AG10803 (cell line): Measurements from ENCODE around the gene FSTL4.

Source experiments
- DNase-seq: peaks from one replicate; pipeline ENCODE4 v3.0.0; 2010; ENCODE audit warnings: low read depth
- H3K4me3 ChIP-seq: 2 replicates; pipeline ENCODE4 v1.5.1; 2011; ENCODE audit warnings: mild to moderate bottlenecking, low read length, control low read depth
- TF ChIP-seq, protein P1 (sequence below): conservative IDR thresholded peaks from 2 replicates; pipeline ENCODE4 v1.5.1; 2011; ENCODE audit warnings: mild to moderate bottlenecking, low read length, control low read depth, inconsistent platforms

FSTL4 gene

DNA sequence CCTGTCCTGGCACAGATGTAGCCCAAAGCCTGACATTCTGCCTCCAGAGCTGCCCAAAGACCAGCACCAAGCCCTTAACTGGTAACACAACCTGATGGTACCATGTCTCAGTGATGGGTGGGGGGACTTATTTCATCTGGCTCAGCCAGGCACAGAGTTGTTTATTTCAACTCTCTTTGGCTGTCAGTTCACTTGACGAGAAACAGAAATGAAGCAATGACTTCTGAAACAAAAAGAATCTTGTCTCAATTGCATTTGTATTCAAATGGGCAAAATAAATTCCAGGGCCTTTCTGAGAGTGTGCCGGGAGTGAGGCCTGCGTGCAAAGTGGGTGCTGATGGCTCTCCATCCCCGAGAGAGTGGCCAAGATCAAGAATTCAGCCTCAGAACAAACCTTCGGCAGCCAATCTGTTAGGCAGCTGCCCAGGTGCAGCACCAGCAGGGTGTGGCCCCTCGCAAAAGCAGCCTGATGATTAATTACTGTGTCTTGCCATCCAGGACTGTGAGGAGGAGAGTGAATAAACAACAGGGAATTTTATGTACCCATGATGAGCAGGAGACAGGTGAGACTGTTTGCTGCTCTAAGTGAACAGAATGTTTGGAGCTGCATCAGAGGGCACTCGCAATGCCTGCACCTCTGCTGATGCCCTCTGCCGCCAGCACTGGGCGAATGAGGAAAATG, 322.5 kb downstream of the FSTL4 start:
- TF ChIP-seq, protein P1, sequence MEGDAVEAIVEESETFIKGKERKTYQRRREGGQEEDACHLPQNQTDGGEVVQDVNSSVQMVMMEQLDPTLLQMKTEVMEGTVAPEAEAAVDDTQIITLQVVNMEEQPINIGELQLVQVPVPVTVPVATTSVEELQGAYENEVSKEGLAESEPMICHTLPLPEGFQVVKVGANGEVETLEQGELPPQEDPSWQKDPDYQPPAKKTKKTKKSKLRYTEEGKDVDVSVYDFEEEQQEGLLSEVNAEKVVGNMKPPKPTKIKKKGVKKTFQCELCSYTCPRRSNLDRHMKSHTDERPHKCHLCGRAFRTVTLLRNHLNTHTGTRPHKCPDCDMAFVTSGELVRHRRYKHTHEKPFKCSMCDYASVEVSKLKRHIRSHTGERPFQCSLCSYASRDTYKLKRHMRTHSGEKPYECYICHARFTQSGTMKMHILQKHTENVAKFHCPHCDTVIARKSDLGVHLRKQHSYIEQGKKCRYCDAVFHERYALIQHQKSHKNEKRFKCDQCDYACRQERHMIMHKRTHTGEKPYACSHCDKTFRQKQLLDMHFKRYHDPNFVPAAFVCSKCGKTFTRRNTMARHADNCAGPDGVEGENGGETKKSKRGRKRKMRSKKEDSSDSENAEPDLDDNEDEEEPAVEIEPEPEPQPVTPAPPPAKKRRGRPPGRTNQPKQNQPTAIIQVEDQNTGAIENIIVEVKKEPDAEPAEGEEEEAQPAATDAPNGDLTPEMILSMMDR = no peak
- H3K4me3 ChIP-seq = no peak overlapping the region
- DNase-seq = no peak

DNA sequence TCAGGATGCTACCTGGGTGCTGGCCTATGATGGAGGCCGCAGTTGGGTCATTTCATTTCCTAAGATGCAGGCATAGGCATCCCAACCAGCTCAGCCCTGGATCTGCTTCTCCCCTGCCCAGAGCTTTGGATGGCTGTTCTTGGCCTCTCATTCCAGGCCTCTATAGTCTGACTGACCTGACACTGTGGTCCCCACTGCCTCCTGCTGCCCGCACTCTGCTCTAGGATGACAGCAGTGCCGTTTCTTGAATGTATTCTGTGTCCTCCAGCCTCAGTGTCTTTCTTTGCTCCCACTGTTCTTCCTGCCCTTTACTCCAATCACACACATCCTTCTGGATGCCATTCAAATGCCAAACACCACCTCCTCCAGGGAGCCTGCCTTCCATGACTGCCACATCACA, 324.8 kb downstream of the FSTL4 start:
- TF ChIP-seq, protein P1 = peak; percentile 59
- peak; percentile 28 for DNase-seq
- no peak overlapping the region for H3K4me3 ChIP-seq

DNA sequence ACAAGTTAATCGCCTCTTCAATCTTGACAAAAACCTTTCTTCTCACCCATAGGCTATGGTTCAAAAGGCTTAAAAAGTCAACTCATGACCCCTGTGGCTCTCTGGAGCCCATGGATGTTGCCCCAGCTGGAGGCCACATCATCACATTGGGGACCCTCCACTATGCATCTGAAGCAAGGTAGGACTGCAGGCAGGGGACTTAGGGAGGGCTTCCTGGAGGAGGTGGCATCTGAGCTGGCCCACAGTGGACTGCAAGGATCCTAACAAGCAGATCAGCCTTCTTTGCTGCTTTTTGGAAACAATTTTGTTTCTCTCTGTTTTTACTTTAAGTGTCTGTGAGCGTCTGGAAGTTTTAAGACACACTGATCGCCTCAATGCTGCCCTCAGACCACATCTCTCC, 325.9 kb downstream of the FSTL4 start:
- no peak overlapping the region for H3K4me3 ChIP-seq
- DNase-seq = no peak
- TF ChIP-seq, protein P1 = no peak

DNA sequence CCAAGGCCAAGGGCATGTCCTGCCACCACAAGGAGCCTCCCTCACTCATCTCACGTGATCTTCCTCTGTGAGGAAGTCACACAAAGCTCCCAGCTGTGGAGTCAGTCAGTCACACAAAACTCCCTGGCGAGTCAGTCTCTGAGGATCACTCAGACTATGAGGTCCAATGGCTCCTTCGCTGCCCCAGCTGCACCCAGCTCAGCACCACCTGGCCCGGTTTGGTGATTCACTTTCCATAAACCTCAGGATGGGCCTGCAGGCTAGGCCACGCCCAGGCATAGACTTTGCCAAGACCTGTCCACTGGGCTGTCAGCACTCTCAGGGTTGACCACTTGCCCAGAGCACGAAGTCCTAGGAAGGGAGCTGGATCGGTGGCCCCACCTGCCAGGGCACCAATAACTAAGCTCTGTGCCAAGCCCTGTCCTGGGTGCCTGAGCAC, 326.7 kb downstream of the FSTL4 start:
- no peak overlapping the region for H3K4me3 ChIP-seq
- DNase-seq = peak; percentile 10
- TF ChIP-seq, protein P1 = no peak

DNA sequence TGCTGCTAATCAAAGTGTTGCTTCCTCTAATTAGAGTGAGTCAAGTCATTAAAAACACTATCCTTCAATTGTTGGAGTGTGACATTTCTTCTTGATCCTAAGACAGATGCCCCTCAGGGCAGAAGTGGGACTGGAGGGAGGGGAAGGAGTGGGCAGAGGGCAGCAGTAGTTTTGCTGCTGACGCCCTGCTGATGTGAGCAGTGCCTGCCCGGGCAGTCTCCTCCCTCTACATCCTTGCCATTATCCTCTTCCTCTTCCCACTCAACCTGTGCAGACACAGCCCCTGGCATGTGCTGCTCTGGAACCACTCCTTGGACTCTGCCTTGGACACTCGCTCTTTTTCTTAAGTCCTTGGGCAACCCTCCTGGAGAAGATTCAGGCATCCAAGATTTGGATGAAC, 328.0 kb downstream of the FSTL4 start:
- TF ChIP-seq, protein P1 = no peak
- H3K4me3 ChIP-seq = no peak overlapping the region
- DNase-seq = no peak

DNA sequence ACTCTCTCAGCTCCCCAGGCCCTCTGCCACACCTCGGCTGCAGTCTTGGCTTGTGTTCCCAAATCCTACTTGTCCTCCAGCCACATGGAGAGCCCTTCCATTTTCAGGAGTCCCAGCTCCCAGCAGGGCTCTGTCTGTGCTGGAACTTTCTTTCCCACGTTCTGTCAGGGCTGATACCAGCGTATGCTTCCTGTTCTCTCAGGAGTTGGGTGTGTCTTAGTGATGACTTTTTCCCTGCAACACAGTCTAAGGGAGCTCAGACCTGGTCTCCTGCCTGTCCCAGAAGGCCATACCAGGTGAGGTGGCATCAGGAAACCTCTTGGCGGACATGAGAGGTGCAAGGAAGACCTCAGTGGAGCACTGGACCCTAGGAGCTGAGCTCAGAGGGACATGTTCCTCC, 334.0 kb downstream of the FSTL4 start:
- no peak for DNase-seq
- H3K4me3 ChIP-seq = no peak overlapping the region
- TF ChIP-seq, protein P1 = no peak

DNA sequence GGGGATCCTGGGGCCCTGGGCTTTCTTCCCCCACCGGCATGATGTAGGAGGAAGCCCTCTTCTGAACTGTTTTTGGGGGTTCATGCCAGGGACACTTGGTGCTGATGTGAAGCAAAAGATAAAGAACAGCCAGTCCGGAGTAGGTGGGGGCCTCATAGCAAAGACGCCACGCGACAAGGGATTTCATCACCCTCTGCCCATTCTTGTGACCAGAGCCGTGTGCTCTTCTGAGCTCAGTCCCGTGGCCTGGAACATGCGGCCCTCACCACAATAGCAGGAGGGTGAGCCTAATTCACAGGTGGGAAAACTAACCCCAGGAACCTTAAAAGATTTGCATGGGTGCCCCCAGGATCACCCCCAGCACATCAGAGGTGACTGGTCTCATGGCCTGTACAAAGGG, 334.6 kb downstream of the FSTL4 start:
- TF ChIP-seq, protein P1 = no peak
- no peak for DNase-seq
- no peak overlapping the region for H3K4me3 ChIP-seq
